Measurements from ENCODE around the gene USP10.

GRCh38 chr16:84746231-84746630, 46.4 kb downstream of the USP10 start:
- TF ChIP-seq CTCF (conservative IDR thresholded peaks at IDR 0.05; ENCODE audit: low read length) (no peak), EZH2phosphoT487 (IDR thresholded peaks at IDR 0.05; ENCODE audit: borderline replicate concordance, low read depth, low read length) (no peak)

Data from OCI-LY7 (cell line).